T-helper 2 cell (primary cell): Measurements from ENCODE around the gene COA1.

Experiments used
- DNase-seq, 5 experiments: peaks; one replicate each; pipeline versions ENCODE4 v3.0.0 to v3.0.0-alpha.2; 2012 to 2022

COA1 gene

GRCh38 chr7:43589728-43590127 is 139.6 kb downstream of the COA1 start:
- DNase-seq, result no peak
